Choroid plexus epithelial cell (primary cell): ENCODE data around the gene E4F1.

Source experiments
- DNase-seq: peaks from one replicate; pipeline ENCODE4 v3.0.0-alpha.2; 2010; ENCODE audit warnings: low read depth
- H3K4me3 ChIP-seq: 2 replicates; pipeline ENCODE4 v1.5.1; 2011; ENCODE audit warnings: low read depth, mild to moderate bottlenecking, control low read depth, low read length, moderate library complexity
- TF ChIP-seq, protein P1 (sequence below): conservative IDR thresholded peaks from 2 replicates; pipeline ENCODE4 v1.5.1; 2011; ENCODE audit warnings: low read depth, mild to moderate bottlenecking, control low read depth, inconsistent platforms, low read length, moderate library complexity

Gene E4F1

DNA sequence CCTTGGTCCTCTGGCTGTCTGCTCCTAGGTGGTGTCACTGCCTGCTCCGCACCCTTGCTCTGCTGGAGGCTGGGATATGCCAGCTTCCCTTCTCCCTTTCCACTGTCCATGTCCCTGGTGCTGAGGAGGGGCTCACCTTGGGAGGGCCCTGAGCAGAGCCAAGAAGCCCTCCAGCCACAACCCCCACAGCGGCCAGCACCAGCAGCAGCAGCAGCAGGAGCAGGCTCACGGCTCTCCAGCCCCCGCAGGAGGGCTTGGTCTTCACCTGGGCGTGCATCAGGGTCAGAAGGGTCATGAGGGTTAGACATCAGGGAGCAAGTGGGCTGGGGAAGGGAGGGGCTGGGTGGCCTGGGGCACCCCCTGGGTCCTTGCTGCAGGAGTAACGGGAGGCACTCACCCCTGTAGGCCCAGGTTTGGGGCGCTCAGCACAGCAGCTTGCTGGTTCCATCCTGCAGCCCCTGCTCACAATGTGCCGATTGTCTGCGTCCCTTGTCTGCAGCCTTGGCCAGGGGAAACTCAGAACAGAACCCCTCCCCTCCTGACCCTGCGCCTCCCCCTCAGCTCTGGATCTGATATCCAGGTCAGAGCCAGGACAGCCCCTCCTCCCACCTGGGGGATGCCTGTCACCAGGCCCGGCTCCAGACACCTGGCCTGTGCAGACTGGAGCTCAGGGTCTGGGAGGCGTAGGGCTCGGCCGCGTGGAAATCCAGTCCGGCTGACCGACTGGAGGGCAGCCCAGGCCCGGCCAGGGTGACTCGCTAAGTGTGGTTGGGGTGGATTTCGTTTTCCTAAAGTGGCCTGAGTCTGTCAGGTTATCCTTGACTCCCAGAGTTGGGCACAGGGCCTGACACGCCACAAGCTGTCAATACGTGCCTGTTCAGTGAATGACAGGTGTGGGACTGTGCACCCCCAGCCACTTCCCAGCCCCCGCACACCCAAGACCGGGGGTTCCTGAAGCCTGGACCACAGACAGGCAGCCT lies 12.7 kb upstream of the E4F1 start, which contains the start of gene BRICD5:
BRICD5 (minus strand) TSS at position 478 of the 980 bp plus-strand sequence; CDS start at position 448, 30 bp downstream.
- TF ChIP-seq, protein P1, sequence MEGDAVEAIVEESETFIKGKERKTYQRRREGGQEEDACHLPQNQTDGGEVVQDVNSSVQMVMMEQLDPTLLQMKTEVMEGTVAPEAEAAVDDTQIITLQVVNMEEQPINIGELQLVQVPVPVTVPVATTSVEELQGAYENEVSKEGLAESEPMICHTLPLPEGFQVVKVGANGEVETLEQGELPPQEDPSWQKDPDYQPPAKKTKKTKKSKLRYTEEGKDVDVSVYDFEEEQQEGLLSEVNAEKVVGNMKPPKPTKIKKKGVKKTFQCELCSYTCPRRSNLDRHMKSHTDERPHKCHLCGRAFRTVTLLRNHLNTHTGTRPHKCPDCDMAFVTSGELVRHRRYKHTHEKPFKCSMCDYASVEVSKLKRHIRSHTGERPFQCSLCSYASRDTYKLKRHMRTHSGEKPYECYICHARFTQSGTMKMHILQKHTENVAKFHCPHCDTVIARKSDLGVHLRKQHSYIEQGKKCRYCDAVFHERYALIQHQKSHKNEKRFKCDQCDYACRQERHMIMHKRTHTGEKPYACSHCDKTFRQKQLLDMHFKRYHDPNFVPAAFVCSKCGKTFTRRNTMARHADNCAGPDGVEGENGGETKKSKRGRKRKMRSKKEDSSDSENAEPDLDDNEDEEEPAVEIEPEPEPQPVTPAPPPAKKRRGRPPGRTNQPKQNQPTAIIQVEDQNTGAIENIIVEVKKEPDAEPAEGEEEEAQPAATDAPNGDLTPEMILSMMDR, result no peak
- no peak for DNase-seq

DNA sequence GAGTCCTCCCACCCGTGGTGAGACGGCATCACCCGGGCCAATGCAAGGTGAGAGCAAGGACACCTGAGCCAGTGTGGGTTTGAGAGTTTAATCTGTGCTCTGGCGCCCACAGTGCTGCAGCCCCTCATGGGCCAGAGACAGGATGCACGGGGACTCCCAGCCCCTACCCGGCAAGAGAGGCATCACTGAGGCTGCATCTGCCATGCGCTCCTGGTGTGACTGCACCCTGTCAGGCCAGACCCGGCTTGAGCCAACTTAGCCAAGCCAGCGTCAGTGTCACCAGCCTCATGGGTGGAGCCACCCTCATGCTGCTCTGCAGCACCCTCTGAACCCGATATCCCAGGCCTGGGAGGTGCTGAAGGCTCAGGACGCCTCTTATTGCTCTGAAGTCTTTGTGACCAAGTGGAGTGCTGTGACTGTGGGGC lies 11.5 kb upstream of the E4F1 start:
- no peak for DNase-seq
- H3K4me3 ChIP-seq, result no peak overlapping the region
- TF ChIP-seq, protein P1, result no peak

More for the DNA sequence above, 12.7 kb upstream of the E4F1 start, which contains the start of gene BRICD5:
- no peak within 1 kb of the TSS for H3K4me3 ChIP-seq

- TF ChIP-seq, protein P1, result no peak
- H3K4me3 ChIP-seq, result peak overlapping the region; percentile 68
- no peak for DNase-seq
Measured at GRCh38 chr16:2212362-2213324, 10.7 kb upstream of the E4F1 start.

GRCh38 chr16:2213817-2214718 lies 9.3 kb upstream of the E4F1 start:
- DNase-seq, result peak; percentile 17
- H3K4me3 ChIP-seq, result peak overlapping the region; percentile 68
- TF ChIP-seq, protein P1, result peak; percentile 22

- no peak for DNase-seq
- TF ChIP-seq, protein P1, result no peak
- H3K4me3 ChIP-seq, result peak within 1 kb of the TSS; percentile 82
Measured at GRCh38 chr16:2214719-2214968, 8.7 kb upstream of the E4F1 start, which contains the start of gene PGP. PGP (minus strand) TSS chr16:2214840; CDS start chr16:2214777, 63 bp downstream.

DNA sequence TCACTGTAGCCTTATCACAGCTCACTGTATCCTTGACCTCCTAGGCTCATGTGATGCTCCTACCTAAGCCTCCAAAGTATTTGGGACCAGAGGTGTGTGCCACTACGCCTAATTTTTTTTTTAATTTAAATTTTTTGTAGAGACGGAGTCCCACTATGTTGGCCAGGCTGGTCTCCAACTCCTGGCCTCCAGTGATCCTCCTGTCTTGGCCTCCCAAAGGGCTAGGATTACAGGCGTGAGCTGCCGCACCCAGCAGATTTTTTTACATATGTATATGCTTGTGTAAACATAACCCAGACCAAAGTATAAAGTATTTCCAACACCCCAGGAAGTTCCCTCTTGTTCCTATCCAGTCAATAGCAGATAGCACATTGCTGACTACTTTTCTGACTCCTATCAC lies 7.1 kb upstream of the E4F1 start:
- no peak overlapping the region for H3K4me3 ChIP-seq
- no peak for DNase-seq
- TF ChIP-seq, protein P1, result no peak
